Thoracic aorta (tissue), 2 donors: ENCODE measurements around the gene PHF1. TPM values are rescaled to one million over a fixed set of nuclear protein-coding genes. Genes with fewer than 3 reads are reported as not detected.

Experiments used
- ATAC-seq: fragments of 150-250 bp; one replicate; pipeline ENCODE4 v1.8.0; 2017; ENCODE audit warnings: low read depth; ENCODE audit not compliant: insufficient number of reproducible peaks, low FRiP score
- DNase-seq: peaks from one replicate; pipeline ENCODE4 v3.0.0-alpha.2; 2020; ENCODE audit warnings: low spot score
- H3K27ac ChIP-seq, 2 donors: fragments of 200-600 bp; sonication (generic); 1 replicate in 1 of 2; 2 replicates in 1 of 2; pipeline ENCODE4 v1.5.1; 2016; ENCODE audit warnings: mild to moderate bottlenecking in 2 of 2, moderate library complexity in 2 of 2
- H3K27me3 ChIP-seq: fragments of 200-600 bp; sonication (generic); replicated peaks from 2 replicates; pipeline ENCODE4 v1.6.0; 2016; ENCODE audit warnings: mild to moderate bottlenecking; ENCODE audit not compliant: insufficient read depth
- H3K36me3 ChIP-seq: fragments of 200-600 bp; sonication (generic); one replicate; pipeline ENCODE4 v1.5.1; 2016
- H3K4me1 ChIP-seq, 2 donors: fragments of 200-600 bp; sonication (generic); 1 replicate in 1 of 2; 2 replicates in 1 of 2; pipeline versions ENCODE4 v1.5.1 to v1.6.0; 2016; ENCODE audit warnings: low read depth in 2 of 2, mild to moderate bottlenecking in 1 of 2; ENCODE audit not compliant: control insufficient read depth in 1 of 2
- H3K4me3 ChIP-seq: fragments of 200-600 bp; sonication (generic); 2 replicates; pipeline ENCODE4 v1.5.1; 2016; ENCODE audit warnings: mild to moderate bottlenecking
- H3K9me3 ChIP-seq: fragments of 200-600 bp; sonication (generic); 2 replicates; pipeline ENCODE4 v1.5.1; 2016
- CTCF ChIP-seq: fragments of 200-600 bp; sonication (generic); IDR thresholded peaks from one replicate; pipeline ENCODE4 v1.5.1; 2019; ENCODE audit warnings: antibody characterized with exemption
- total RNA-seq, 2 donors: library from RNA; depleted of rRNA; stranded (reverse); fragments of >200 nt; gene quantifications; one replicate each; pipeline versions ENCODE4 v1.1.0 to v1.2.3, GENCODE V29; 2016

PHF1 gene
- total RNA-seq, 2 donors from 2014 or later, result 82.0 to 104 TPM

GRCh38 chr6:33428224-33428965 lies 17.6 kb downstream of the PHF1 start:
- ATAC-seq (no peak), DNase-seq (no peak)

GRCh38 chr6:33428966-33429749 lies 18.3 kb downstream of the PHF1 start:
- no peak for TF ChIP-seq CTCF
- Histone ChIP-seq H3K27me3 (no peaks in the 10 kb centered on the region), H3K4me3 (no peak overlapping the region), H3K4me1 (peaks cover 24 to 68% of the 10 kb centered on the region in 2 donors), H3K36me3 (no peaks in the 10 kb centered on the region), H3K27ac (peak overlapping the region; percentile 25), H3K9me3 (no peaks in the 10 kb centered on the region)
- DNase-seq, result no peak
- ATAC-seq, result no peak

More at GRCh38 chr6:33428224-33428965, 17.6 kb downstream of the PHF1 start:
- Histone ChIP-seq H3K9me3 (no peaks in the 10 kb centered on the region), H3K4me1 (peaks cover 24 to 68% of the 10 kb centered on the region in 2 donors), H3K27ac (peak overlapping the region; percentile 25), H3K36me3 (no peaks in the 10 kb centered on the region), H3K4me3 (peak overlapping the region; percentile 69), H3K27me3 (no peaks in the 10 kb centered on the region)
- peak; percentile 39 for TF ChIP-seq CTCF

GRCh38 chr6:33429750-33430052 lies 18.9 kb downstream of the PHF1 start:
- Histone ChIP-seq H3K4me1 (peaks cover 19 to 64% of the 10 kb centered on the region in 2 donors), H3K27me3 (no peaks in the 10 kb centered on the region), H3K9me3 (no peaks in the 10 kb centered on the region), H3K4me3 (no peak overlapping the region), H3K27ac (no peak overlapping the region), H3K36me3 (no peaks in the 10 kb centered on the region)
- ATAC-seq, result no peak
- TF ChIP-seq CTCF, result no peak
- no peak for DNase-seq

GRCh38 chr6:33430334-33430733 lies 19.5 kb downstream of the PHF1 start:
- DNase-seq (no peak), ATAC-seq (no peak)
- Histone ChIP-seq H3K4me3 (no peak overlapping the region), H3K27me3 (no peaks in the 10 kb centered on the region), H3K9me3 (no peaks in the 10 kb centered on the region), H3K4me1 (peaks cover 17 to 59% of the 10 kb centered on the region in 2 donors), H3K27ac (no peak overlapping the region), H3K36me3 (no peaks in the 10 kb centered on the region)
- TF ChIP-seq CTCF, result no peak
